ENCODE measurements around the gene WIPF1. TPM values are rescaled to one million over a fixed set of nuclear protein-coding genes. Genes with fewer than 3 reads are reported as not detected.

Gene WIPF1
- polyA plus RNA-seq, 3 donors from 2014 or later: 93.7 to 252 (median 131) TPM

DNA sequence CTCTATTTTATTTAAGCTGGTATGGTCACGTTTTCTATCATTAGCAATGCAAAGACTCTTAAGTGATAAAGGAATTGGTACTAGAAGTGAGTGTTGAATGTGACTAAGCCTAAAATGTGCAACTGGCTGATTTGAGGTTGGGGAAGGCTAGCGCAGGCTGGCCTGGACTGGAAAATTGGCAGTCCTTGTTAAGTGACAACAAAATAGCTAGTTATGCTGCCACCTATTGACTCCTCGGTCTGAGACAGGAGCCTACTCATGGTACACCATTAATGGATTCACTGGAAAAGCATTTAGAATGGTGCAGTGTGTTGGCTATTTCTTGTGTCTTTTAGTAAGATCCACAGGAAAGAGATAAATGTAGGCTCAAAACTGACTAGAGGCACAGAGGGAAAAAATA, 5.7 kb upstream of the WIPF1 start:
- Mint-ChIP-seq H3K27me3 (ENCODE audit: low read depth in 3 of 3) (peaks cover 1 to 6% (median 2%) of the 10 kb centered on the region in 3 donors), H3K4me1 (peaks cover 68 to 82% of the 10 kb centered on the region in 2 donors), H3K9me3 (no peaks in the 10 kb centered on the region), H3K27ac (peak overlapping the region; percentile 60 to 92 (median 80)), H3K36me3 (peaks cover 0 to 14% (median 3%) of the 10 kb centered on the region in 3 donors), H3K4me3 (peak overlapping the region in 1 of 5 donors; percentile 24)
- peak; percentile 59 to 72 (median 67) for DNase-seq

DNA sequence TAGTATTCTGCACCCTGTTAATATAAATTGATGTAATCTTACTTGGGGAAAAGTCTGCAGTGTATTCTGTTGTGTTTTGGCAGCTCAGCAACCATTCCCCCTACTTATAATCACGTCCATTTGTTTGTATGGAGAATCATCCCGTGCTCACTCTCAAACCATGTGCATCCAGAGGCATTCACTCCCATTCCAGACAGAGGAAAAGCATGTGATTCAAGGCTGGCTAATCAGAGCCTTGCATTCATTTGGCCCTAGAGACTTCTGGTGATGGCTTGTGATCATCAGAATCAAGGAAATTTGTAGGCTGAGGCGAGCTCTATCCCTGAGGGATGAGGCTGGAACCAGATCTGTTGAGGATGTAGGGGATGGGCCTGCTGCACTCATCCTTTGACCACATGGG, 5.1 kb upstream of the WIPF1 start:
- Mint-ChIP-seq H3K4me3 (no peak overlapping the region), H3K27ac (peak overlapping the region; percentile 60 to 92 (median 80)), H3K36me3 (peaks cover 0 to 14% (median 3%) of the 10 kb centered on the region in 3 donors), H3K9me3 (no peaks in the 10 kb centered on the region), H3K27me3 (ENCODE audit: low read depth in 3 of 3) (peaks cover 4 to 9% (median 5%) of the 10 kb centered on the region in 3 donors), H3K4me1 (peaks cover 69 to 82% of the 10 kb centered on the region in 2 donors)
- no peak for DNase-seq

DNA sequence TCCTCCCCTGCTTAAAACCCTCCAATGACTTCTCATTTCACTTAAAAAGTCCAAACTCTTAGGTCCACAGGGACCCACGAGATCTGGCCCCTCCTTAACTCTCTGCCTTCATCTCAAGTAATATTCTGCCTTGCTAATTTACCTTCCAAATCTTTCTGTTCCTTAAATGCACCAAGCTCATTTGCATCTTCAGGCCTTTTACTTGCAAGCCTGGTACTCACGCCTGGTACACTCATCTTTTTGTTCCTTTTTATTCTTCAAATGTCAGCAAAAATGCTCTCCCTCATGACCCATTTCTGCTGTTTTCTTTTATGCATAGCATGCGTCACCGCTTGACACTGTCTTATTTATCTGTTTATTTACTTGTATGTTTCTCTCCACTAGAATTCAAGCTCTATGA, 2.7 kb upstream of the WIPF1 start:
- no peaks in the 10 kb centered on the region for H3K9me3 Mint-ChIP-seq
- H3K27ac Mint-ChIP-seq: peak overlapping the region; percentile 91 to 99 (median 98)
- peak overlapping the region in 4 of 5 donors; percentile 1 to 73 (median 35) for H3K4me3 Mint-ChIP-seq
- H3K27me3 Mint-ChIP-seq (ENCODE audit: low read depth in 3 of 3): peaks cover 11 to 23% (median 21%) of the 10 kb centered on the region in 3 donors
- H3K4me1 Mint-ChIP-seq: peaks cover 55 to 65% of the 10 kb centered on the region in 2 donors
- DNase-seq: no peak
- peaks cover 10 to 22% (median 19%) of the 10 kb centered on the region in 3 donors for H3K36me3 Mint-ChIP-seq

DNA sequence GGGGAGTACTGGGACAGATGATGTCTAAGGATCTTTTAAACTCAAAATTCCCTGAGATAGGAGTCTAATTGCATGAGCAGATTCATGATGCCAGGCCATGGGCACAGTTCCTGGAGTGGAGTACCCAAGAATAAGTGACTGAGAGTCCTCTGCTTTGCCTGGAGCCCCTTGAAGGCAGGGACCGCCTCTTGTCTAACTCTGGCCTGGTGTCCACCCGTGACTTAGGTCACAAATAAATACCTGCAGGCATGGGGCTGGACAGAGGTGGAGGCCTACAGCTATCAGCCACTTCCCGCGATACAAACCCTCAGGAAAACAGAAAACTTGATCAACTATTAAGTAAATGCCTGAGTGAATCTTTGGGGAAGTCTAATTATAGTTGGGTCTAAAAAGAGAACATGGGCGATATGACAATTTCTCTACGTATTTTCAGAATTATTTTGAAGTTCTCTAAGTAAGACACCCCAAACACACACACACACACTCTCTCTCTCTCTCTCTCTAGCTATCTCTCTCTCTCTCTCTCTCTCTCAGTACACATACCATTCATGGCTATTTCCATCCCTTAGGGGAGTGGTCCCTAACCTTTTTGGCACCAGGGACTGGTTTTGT, 1.8 kb upstream of the WIPF1 start:
- Mint-ChIP-seq H3K27me3 (ENCODE audit: low read depth in 3 of 3) (peaks cover 14 to 29% (median 29%) of the 10 kb centered on the region in 3 donors), H3K36me3 (peaks cover 10 to 24% (median 22%) of the 10 kb centered on the region in 3 donors), H3K27ac (peak overlapping the region; percentile 91 to 99 (median 98)), H3K4me3 (peak overlapping the region; percentile 20 to 99 (median 94)), H3K9me3 (no peaks in the 10 kb centered on the region), H3K4me1 (peaks cover 60 to 70% of the 10 kb centered on the region in 2 donors)
- DNase-seq: no peak

DNA sequence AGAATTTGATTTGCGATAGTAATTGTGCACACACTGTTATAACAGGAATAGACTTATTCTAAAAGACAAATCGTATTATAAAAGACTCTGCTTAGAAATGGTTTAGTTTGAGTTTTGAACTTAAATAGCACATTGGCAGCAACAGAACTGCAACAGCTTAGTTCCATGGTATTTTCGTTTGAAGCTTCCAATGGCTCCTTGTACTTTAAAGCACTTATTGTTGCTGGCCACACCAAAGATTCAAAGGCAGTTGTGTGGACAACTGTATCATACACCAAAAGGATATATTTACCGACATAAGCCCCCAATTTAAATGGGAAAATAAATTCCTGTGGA, 627 bp downstream of the WIPF1 start:
- Mint-ChIP-seq H3K27ac (peak overlapping the region; percentile 91 to 99 (median 98)), H3K36me3 (peaks cover 10 to 25% (median 18%) of the 10 kb centered on the region in 3 donors), H3K4me3 (peak overlapping the region; percentile 89 to 99 (median 94)), H3K4me1 (peaks cover 66 to 77% of the 10 kb centered on the region in 2 donors), H3K27me3 (ENCODE audit: low read depth in 3 of 3) (peaks cover 19 to 47% (median 41%) of the 10 kb centered on the region in 3 donors), H3K9me3 (no peaks in the 10 kb centered on the region)
- DNase-seq: no peak

DNA sequence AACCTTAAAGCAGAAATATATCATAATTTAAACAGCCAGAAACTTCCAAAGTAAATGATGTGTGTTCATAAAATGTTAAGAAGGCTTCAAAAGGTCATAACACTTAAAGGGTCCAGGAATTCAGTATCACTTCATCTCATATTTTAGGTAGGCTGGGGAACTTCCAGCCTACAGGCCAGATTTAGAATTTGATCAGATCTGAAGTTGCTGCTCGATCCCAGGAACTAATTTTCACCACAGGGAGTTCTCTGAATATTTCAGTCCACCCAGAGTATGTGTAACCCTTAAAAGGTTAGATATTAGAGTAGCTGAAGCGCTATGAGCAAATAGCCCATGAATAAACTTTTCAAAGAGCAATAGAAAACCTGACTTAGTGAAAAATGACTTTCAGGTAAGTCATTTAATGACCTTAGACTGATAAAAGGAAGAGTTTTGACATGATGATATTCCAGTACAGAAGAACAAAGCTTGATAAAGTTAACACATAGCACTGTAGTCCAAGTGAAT, 1.7 kb downstream of the WIPF1 start:
- H3K4me3 Mint-ChIP-seq: peak overlapping the region; percentile 89 to 99 (median 94)
- DNase-seq: no peak
- H3K27ac Mint-ChIP-seq: peak overlapping the region; percentile 91 to 99 (median 98)
- peaks cover 11 to 30% (median 22%) of the 10 kb centered on the region in 3 donors for H3K36me3 Mint-ChIP-seq
- H3K9me3 Mint-ChIP-seq: no peaks in the 10 kb centered on the region
- peaks cover 17 to 53% (median 47%) of the 10 kb centered on the region in 3 donors for H3K27me3 Mint-ChIP-seq (ENCODE audit: low read depth in 3 of 3)
- H3K4me1 Mint-ChIP-seq: peaks cover 66 to 77% of the 10 kb centered on the region in 2 donors

DNA sequence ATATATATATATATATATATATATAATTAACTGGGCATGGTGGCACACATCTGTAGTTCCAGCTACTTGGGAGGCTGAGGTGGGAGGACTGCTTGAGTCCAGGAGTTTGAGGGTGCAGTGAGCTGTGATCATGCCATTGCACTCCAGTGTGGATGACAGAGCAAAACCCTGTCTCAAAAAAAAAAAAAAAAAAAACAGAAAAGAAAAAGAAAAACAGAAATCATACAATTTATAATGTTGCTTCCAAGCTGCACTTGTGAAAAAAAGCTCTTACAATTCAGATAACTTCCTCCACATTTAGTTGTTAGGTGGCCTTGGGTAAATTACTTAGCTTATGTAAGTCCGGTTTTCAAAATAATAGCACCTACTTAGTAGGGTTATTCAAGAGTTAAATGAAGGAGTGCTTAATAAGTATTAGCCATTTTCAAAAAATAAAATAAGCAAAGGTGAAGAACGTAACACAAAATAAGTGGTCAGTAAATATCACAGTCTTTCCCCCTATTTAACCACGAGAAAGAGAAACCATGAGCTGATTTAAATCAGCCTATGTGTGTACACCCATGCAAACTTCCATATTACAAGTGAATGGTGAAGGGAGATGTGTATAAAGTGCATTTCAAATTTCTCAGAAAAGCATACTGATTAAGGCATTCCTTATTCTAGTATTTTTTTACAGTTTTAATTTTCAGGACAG, 2.3 kb downstream of the WIPF1 start:
- peak; percentile 56 to 64 (median 64) for DNase-seq
- Mint-ChIP-seq H3K4me1 (peaks cover 69 to 78% of the 10 kb centered on the region in 2 donors), H3K4me3 (peak overlapping the region; percentile 89 to 99 (median 94)), H3K36me3 (peaks cover 11 to 30% (median 25%) of the 10 kb centered on the region in 3 donors), H3K9me3 (no peaks in the 10 kb centered on the region), H3K27me3 (ENCODE audit: low read depth in 3 of 3) (peaks cover 17 to 53% (median 47%) of the 10 kb centered on the region in 3 donors), H3K27ac (peak overlapping the region; percentile 91 to 99 (median 98))

DNA sequence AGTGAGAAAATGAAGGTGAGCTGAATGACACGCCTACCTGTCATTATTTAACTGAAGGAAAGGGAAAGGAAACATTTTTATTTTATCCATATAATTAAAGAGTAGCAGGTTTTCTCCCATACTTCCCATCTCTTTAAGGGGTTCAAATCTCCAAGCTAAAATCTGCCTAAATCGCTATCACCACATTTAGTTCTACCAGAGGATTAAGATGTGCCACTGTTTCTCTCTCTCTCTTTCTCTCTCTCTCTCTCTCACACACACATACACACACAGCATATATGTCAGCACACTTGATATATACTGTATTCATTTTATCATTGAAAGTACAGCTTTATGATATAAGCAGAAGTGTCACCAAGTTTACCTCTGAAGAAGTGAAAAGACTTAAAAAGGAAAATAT, 3.1 kb downstream of the WIPF1 start:
- H3K36me3 Mint-ChIP-seq: peaks cover 11 to 30% (median 25%) of the 10 kb centered on the region in 3 donors
- H3K27ac Mint-ChIP-seq: peak overlapping the region; percentile 91 to 99 (median 98)
- peak; percentile 44 to 62 (median 57) for DNase-seq
- peaks cover 17 to 47% (median 47%) of the 10 kb centered on the region in 3 donors for H3K27me3 Mint-ChIP-seq (ENCODE audit: low read depth in 3 of 3)
- H3K4me1 Mint-ChIP-seq: peaks cover 68 to 78% of the 10 kb centered on the region in 2 donors
- peak overlapping the region; percentile 89 to 99 (median 94) for H3K4me3 Mint-ChIP-seq
- no peaks in the 10 kb centered on the region for H3K9me3 Mint-ChIP-seq

DNA sequence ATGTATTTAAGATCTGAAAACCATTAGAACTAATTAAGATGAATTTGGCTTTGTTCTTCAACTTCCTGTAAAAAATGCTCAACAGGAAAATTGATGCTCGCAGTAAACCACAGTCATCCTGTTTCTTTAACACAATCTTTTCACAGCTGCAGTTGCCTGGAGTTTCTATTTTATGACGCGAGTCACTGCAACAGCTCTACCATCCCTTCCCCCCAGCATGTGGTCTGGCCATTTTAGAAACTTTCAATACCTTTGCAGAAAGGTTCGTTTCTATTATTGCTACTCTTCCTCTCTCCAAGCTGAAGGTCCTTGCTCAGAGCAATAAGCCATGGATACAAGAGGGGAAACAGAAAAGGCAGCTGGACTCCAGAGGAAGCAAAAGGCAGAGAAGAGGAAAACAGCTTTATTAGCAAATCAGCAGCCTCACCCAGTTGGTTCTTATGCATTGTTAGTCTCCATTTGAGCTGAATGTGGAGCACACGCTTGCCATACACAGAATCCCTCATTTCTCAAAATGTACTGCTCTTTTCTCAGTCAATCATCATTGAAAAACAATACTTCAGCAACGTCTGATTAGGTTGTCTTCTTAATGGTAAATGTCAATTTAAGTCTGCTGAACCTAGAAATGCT, 3.9 kb downstream of the WIPF1 start:
- peak overlapping the region; percentile 89 to 99 (median 94) for H3K4me3 Mint-ChIP-seq
- H3K4me1 Mint-ChIP-seq: peaks cover 68 to 78% of the 10 kb centered on the region in 2 donors
- peak; percentile 87 to 88 (median 88) for DNase-seq
- H3K9me3 Mint-ChIP-seq: no peaks in the 10 kb centered on the region
- H3K27ac Mint-ChIP-seq: peak overlapping the region; percentile 91 to 99 (median 98)
- peaks cover 11 to 30% (median 27%) of the 10 kb centered on the region in 3 donors for H3K36me3 Mint-ChIP-seq
- H3K27me3 Mint-ChIP-seq (ENCODE audit: low read depth in 3 of 3): peaks cover 17 to 47% (median 46%) of the 10 kb centered on the region in 3 donors

DNA sequence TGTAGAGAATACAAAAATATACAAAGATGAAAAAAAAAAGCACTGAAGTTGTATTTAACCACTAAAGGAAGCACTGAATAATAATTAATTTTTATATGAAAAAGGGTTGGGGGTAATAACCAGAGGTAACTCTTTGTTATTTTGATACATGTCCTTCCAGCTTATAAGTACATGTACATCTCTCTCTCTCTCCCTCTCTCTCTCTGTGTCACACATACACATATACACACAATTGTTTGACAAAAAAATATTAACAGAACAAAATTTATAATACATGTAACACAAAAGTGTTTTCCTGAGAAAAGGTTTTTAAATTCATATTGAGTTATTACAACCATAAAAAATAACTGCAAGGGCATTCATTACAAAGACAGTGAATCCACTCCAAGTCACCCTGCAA, 4.6 kb downstream of the WIPF1 start:
- Mint-ChIP-seq H3K4me1 (peaks cover 68 to 78% of the 10 kb centered on the region in 2 donors), H3K9me3 (no peaks in the 10 kb centered on the region), H3K27ac (peak overlapping the region; percentile 91 to 99 (median 98)), H3K4me3 (peak overlapping the region; percentile 89 to 99 (median 94)), H3K27me3 (ENCODE audit: low read depth in 3 of 3) (peaks cover 17 to 47% (median 46%) of the 10 kb centered on the region in 3 donors), H3K36me3 (peaks cover 11 to 30% (median 28%) of the 10 kb centered on the region in 3 donors)
- no peak for DNase-seq

DNA sequence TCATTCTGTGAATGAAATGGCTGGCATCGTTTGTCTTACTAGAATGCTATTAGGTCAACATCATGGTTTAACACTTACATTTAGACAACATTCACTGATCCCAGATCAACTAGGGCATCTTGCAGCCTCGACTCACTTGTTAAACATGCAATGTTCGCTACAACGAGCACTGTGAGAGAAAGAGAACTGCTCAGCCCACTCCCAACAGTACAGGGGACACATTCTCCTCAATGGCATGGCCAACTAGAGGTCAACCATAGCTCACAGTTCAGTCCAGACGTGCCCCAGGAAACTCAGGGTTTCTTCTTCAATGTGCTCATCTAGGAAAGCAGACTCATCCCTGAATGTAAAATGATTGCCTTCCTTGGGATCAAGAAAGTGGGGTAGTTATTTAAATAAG, 5.9 kb downstream of the WIPF1 start:
- peak in 1 of 3 donors; percentile 43 for DNase-seq
- H3K27ac Mint-ChIP-seq: peak overlapping the region; percentile 91 to 99 (median 98)
- H3K9me3 Mint-ChIP-seq: no peaks in the 10 kb centered on the region
- H3K36me3 Mint-ChIP-seq: peaks cover 11 to 37% (median 31%) of the 10 kb centered on the region in 3 donors
- H3K4me1 Mint-ChIP-seq: peaks cover 76 to 87% of the 10 kb centered on the region in 2 donors
- H3K27me3 Mint-ChIP-seq (ENCODE audit: low read depth in 3 of 3): peaks cover 8 to 37% (median 35%) of the 10 kb centered on the region in 3 donors
- peak overlapping the region; percentile 77 to 90 (median 87) for H3K4me3 Mint-ChIP-seq

DNA sequence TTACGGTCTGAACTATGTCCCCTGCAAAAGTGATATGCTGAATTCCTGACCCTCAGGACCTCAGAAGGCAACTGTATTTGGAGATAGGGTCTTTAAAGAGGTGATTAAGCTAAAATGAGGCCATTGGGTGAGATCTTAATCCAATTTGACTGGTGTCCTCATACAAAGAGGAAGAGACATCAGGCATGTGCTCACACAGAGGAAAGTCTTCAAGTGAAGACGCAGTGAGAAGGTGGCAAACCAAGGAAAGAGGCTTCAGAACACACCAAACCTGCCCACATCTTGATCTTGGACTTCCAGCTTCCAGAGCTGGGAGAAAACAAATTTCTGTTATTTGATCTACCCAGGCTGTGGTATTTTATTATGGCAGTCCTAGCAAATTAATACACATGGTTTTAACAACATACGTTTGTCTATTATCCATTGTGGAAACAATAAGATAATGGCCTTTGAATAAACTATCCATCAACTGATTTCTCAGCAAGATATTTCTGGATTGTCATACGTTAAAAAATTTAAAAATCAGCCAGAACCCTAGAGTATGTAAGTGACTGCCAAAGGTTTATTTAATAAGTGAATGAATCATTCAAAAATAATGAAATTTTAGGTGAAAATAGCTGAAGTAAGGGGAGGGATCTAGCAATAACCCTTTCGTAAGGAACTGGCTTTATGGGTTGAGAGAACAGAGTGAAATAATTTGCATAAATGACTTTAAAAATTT, 6.5 kb downstream of the WIPF1 start:
- peak overlapping the region; percentile 91 to 99 (median 98) for H3K27ac Mint-ChIP-seq
- peak in 2 of 3 donors; percentile 41 to 45 for DNase-seq
- peak overlapping the region; percentile 77 to 90 (median 87) for H3K4me3 Mint-ChIP-seq
- H3K4me1 Mint-ChIP-seq: peaks cover 82 to 94% of the 10 kb centered on the region in 2 donors
- H3K36me3 Mint-ChIP-seq: peaks cover 7 to 35% (median 28%) of the 10 kb centered on the region in 3 donors
- no peaks in the 10 kb centered on the region for H3K9me3 Mint-ChIP-seq
- peaks cover 8 to 35% (median 34%) of the 10 kb centered on the region in 3 donors for H3K27me3 Mint-ChIP-seq (ENCODE audit: low read depth in 3 of 3)

DNA sequence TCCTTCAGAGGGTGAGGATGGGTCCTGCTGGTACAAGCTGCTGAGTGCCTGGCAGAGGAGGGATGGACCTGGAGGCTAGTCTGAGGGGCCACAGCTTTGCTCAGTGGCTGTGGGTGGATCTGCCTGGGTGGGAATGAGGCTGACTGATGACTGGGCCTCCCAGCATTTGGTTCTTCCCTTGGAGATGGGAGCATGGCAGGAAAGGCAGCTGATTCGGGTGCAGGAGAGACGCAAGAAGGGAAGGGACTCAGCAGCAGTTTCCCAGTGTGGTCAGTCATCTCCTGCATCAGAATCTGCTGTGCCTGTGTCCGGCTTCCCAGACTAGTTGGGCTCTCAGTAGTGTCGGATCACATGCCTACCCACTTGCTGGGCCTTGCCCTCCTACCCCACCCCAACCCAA, 7.3 kb downstream of the WIPF1 start:
- no peak for DNase-seq
- Mint-ChIP-seq H3K27me3 (ENCODE audit: low read depth in 3 of 3) (peaks cover 7 to 32% (median 26%) of the 10 kb centered on the region in 3 donors), H3K4me1 (peaks cover 88 to 97% of the 10 kb centered on the region in 2 donors), H3K36me3 (peaks cover 4 to 35% (median 20%) of the 10 kb centered on the region in 3 donors), H3K27ac (peak overlapping the region; percentile 91 to 99 (median 98)), H3K4me3 (peak overlapping the region; percentile 77 to 90 (median 87)), H3K9me3 (no peaks in the 10 kb centered on the region)
